Ureter (tissue), 1 donor: ENCODE measurements around the gene DPT. TPM values are rescaled to one million over a fixed set of nuclear protein-coding genes. Genes with fewer than 3 reads are reported as not detected.

ENCODE experiments used
- DNase-seq: peaks from one replicate; pipeline ENCODE4 v3.0.0-alpha.2; 2020; ENCODE audit warnings: low spot score
- total RNA-seq: library from RNA; stranded (reverse); gene quantifications from one replicate; pipeline ENCODE4 v1.2.4, GENCODE V29; 2023
- donor health status: DM: yes; HTN: yes; CAD: no.

Gene DPT
- total RNA-seq, 1 donor from 2014 or later = 15.9 TPM

- no peak for DNase-seq
Measured at GRCh38 chr1:168664069-168664834, 64.8 kb downstream of the DPT start.

- DNase-seq = no peak
Measured at GRCh38 chr1:168656485-168656884, 72.5 kb downstream of the DPT start.

GRCh38 chr1:168654198-168654915 lies 74.6 kb downstream of the DPT start:
- no peak for DNase-seq

GRCh38 chr1:168653567-168653966 lies 75.4 kb downstream of the DPT start:
- DNase-seq = no peak

GRCh38 chr1:168645721-168646120 lies 83.3 kb downstream of the DPT start:
- DNase-seq = no peak

Other genes with a start within 250 kb of the DPT start
- not detected for gene XCL2, start 185.2 kb downstream of the DPT start, total RNA-seq
- gene XCL1, start 152.6 kb downstream of the DPT start, total RNA-seq = not detected